IMR-90 (cell line): Measurements from ENCODE around the gene PRMT7. TPM values are rescaled to one million over a fixed set of nuclear protein-coding genes. Genes with fewer than 3 reads are reported as not detected.

Experiments used
- ATAC-seq: fragments of 200-7000 bp; cut with Tn5 transposase; 2 replicates; pipeline ENCODE4 v1.9.1; 2020; ENCODE audit warnings: low read depth, mild to moderate bottlenecking, moderate library complexity
- BruUV-seq: library from RNA; stranded (reverse); fragments of 400-500 nt; replicated peaks from 2 replicates; lab custom pipeline; 2021; lab: Mats Ljungman, UMichigan
- CTCF ChIA-PET: fragments of 300-600 bp; formaldehyde crosslinking; extraction: SDS; loops from one replicate; lab custom pipeline; 2021; ENCODE audit warnings: antibody characterized with exemption; lab: Yijun Ruan, JAX
- POLR2A ChIA-PET: fragments of 300-600 bp; sonication (Branson Sonifier 250); formaldehyde crosslinking; loops from one replicate; lab custom pipeline; 2022; ENCODE audit warnings: antibody characterized with exemption; ENCODE audit not compliant: unreplicated experiment; lab: Charles Lee
- DNase-seq: peaks from one replicate; pipeline ENCODE4 v3.0.0; 2013
- H2AFZ ChIP-seq: replicated peaks from 2 replicates; pipeline ENCODE3; 2013; ENCODE audit warnings: low read length, mild to moderate bottlenecking; ENCODE audit not compliant: poor library complexity
- H2AK5ac ChIP-seq: 2 replicates; pipeline ENCODE4 v1.6.1; 2013; ENCODE audit warnings: low read depth, low read length, inconsistent platforms
- H2AK9ac ChIP-seq: replicated peaks from 2 replicates; pipeline ENCODE3; 2013; ENCODE audit warnings: mild to moderate bottlenecking, low read depth, low read length, moderate library complexity; ENCODE audit not compliant: poor library complexity
- H2BK120ac ChIP-seq: 2 replicates; pipeline ENCODE4 v1.6.1; 2013; ENCODE audit warnings: low read depth, low read length, inconsistent platforms
- H2BK15ac ChIP-seq: 3 replicates; pipeline ENCODE4 v1.6.1; 2013; ENCODE audit warnings: low read depth, low read length, inconsistent platforms
- H2BK20ac ChIP-seq: 2 replicates; pipeline ENCODE4 v1.6.1; 2013; ENCODE audit warnings: low read depth, mild to moderate bottlenecking, inconsistent platforms, low read length, moderate library complexity
- H2BK5ac ChIP-seq: 2 replicates; pipeline ENCODE4 v1.6.1; 2013; ENCODE audit warnings: mild to moderate bottlenecking, low read depth, low read length, inconsistent platforms; ENCODE audit not compliant: poor library complexity, severe bottlenecking
- H3K14ac ChIP-seq: replicated peaks from 2 replicates; pipeline ENCODE4 v1.6.1; 2013; ENCODE audit warnings: low read depth, low read length, inconsistent platforms
- H3K18ac ChIP-seq: 2 replicates; pipeline ENCODE4 v1.6.1; 2013; ENCODE audit warnings: low read depth, low read length, control low read depth
- H3K23ac ChIP-seq: 2 replicates; pipeline ENCODE4 v1.6.1; 2013; ENCODE audit warnings: low read depth, low read length, inconsistent platforms
- H3K27ac ChIP-seq: 2 replicates; pipeline ENCODE4 v1.5.1; 2013; ENCODE audit warnings: mild to moderate bottlenecking, control low read depth, low read length; ENCODE audit not compliant: insufficient read depth
- H3K27me3 ChIP-seq: 2 replicates; pipeline ENCODE4 v1.6.1; 2013; ENCODE audit warnings: low read length; ENCODE audit not compliant: control insufficient read depth, insufficient read depth
- H3K36me3 ChIP-seq: 2 replicates; pipeline ENCODE4 v1.6.1; 2013; ENCODE audit warnings: low read length, mixed read lengths; ENCODE audit not compliant: control insufficient read depth, insufficient read depth
- H3K4ac ChIP-seq: 2 replicates; pipeline ENCODE4 v1.6.1; 2013; ENCODE audit warnings: low read depth, low read length, inconsistent platforms
- H3K4me1 ChIP-seq: 2 replicates; pipeline ENCODE4 v1.6.1; 2013; ENCODE audit warnings: low read length, mixed read lengths; ENCODE audit not compliant: control insufficient read depth, insufficient read depth
- H3K4me2 ChIP-seq: 2 replicates; pipeline ENCODE4 v1.6.1; 2013; ENCODE audit warnings: low read depth, mild to moderate bottlenecking, control low read depth, low read length, moderate library complexity
- H3K4me3 ChIP-seq: 2 replicates; pipeline ENCODE4 v1.5.1; 2013; ENCODE audit warnings: low read depth, mild to moderate bottlenecking, control low read depth, low read length, moderate library complexity; ENCODE audit not compliant: insufficient read depth
- H3K56ac ChIP-seq: 2 replicates; pipeline ENCODE4 v1.6.1; 2013; ENCODE audit warnings: low read length, inconsistent platforms; ENCODE audit not compliant: insufficient read depth; ENCODE audit errors: extremely low read depth
- H3K79me1 ChIP-seq, 2 experiments: 2 replicates each; pipeline ENCODE4 v1.6.1; 2013; ENCODE audit warnings: low read length in 2 of 2, inconsistent platforms in 1 of 2, low read depth in 1 of 2
- H3K9ac ChIP-seq: 2 replicates; pipeline ENCODE4 v1.6.1; 2013; ENCODE audit warnings: low read depth, low read length, control low read depth
- H3K9me1 ChIP-seq: 2 replicates; pipeline ENCODE4 v1.6.1; 2013; ENCODE audit warnings: low read length, inconsistent platforms; ENCODE audit not compliant: insufficient read depth
- H3K9me3 ChIP-seq: 2 replicates; pipeline ENCODE4 v1.6.1; 2013; ENCODE audit warnings: low read length; ENCODE audit not compliant: control insufficient read depth, insufficient read depth
- H4K20me1 ChIP-seq: 2 replicates; pipeline ENCODE4 v1.6.1; 2013; ENCODE audit warnings: low read length, inconsistent platforms; ENCODE audit not compliant: insufficient read depth
- H4K5ac ChIP-seq: 2 replicates; pipeline ENCODE4 v1.6.1; 2013; ENCODE audit warnings: mild to moderate bottlenecking, low read depth, low read length, control low read depth
- H4K8ac ChIP-seq, 2 experiments: 2 replicates each; pipeline ENCODE4 v1.6.1; 2013; ENCODE audit warnings: low read depth in 2 of 2, low read length in 2 of 2, control low read depth in 1 of 2, inconsistent platforms in 1 of 2
- H4K91ac ChIP-seq: 2 replicates; pipeline ENCODE4 v1.6.1; 2013; ENCODE audit warnings: low read depth, low read length, inconsistent platforms; ENCODE audit not compliant: insufficient read depth
- CTCF ChIP-seq: conservative IDR thresholded peaks from 2 replicates; pipeline ENCODE4 v1.5.1; 2012; ENCODE audit warnings: mild to moderate bottlenecking, low read depth, low read length, improper control_type of control experiment
- FOS ChIP-seq: fragments of 150-350 bp; IDR thresholded peaks from 2 replicates; pipeline ENCODE4 v1.6.1; 2016; ENCODE audit warnings: low read depth, low read length
- NFE2L2 ChIP-seq: fragments of 150-350 bp; IDR thresholded peaks from 2 replicates; pipeline ENCODE4 v1.6.1; 2016; ENCODE audit warnings: low read depth, mild to moderate bottlenecking, low read length
- WGBS, 2 experiments: methylation state at CpG; one replicate each; pipeline versions ENCODE4 v1.1.5 to v1.1.7; 2013; ENCODE audit warnings: missing lambda C conversion rate in 2 of 2; ENCODE audit not compliant: insufficient read length in 1 of 2; ENCODE audit errors: extremely low coverage in 2 of 2; 5-methylcytosine and 5-hydroxymethylcytosine counted together
- dilution Hi-C: fragments of 300-500 bp; cut with HindIII; formaldehyde crosslinking; loops from one replicate; pipeline ENCODE4 v1.14.3; 2018; ENCODE audit warnings: low sequenced_read_pairs; ENCODE audit not compliant: unreplicated experiment
- in situ Hi-C: fragments of 300-500 bp; cut with MboI; formaldehyde crosslinking; loops from 3 replicates; pipeline ENCODE4 v1.14.3; 2019; ENCODE audit warnings: low sequenced_read_pairs, inconsistent platforms, mixed read lengths
- intact Hi-C: fragments of 100-400 bp; cut with micrococcal nuclease; formaldehyde crosslinking; loops from 2 replicates; pipeline ENCODE4 v1.10.0; 2022
- polyA plus RNA-seq, 3 experiments: library from polyadenylated mRNA; depleted of rRNA; stranded (reverse); fragments of >200 nt; gene quantifications; 2 replicates each; pipeline ENCODE4 v1.2.3, GENCODE V29; 2012; ENCODE audit warnings: low replicate concordance in 1 of 3
- total RNA-seq: library from RNA; depleted of rRNA; stranded (reverse); fragments of >200 nt; gene quantifications from 2 replicates; pipeline ENCODE4 v1.2.3, GENCODE V29; 2012

Gene PRMT7
- total and polyA plus RNA-seq, 2 of the 4 experiments (the other 2 are of a cell fraction): 63.1 to 68.6 TPM

GRCh38 chr16:68309799-68310198 lies 1.0 kb upstream of the PRMT7 start:
- POLR2A ChIA-PET: no interaction called here
- Histone ChIP-seq H3K4ac (peak overlapping the region; percentile 84), H3K23ac (peak overlapping the region; percentile 87; the same call in 1 of the 2 replicates), H2AFZ (no peak overlapping the region), H3K18ac (no peak overlapping the region), H3K36me3 (peaks cover 17% of the 10 kb centered on the region), H4K20me1 (peaks cover 11% of the 10 kb centered on the region; the same call in 1 of the 2 replicates), H3K9me1 (no peaks in the 10 kb centered on the region; the same call in 1 of the 2 replicates), H4K8ac (peak overlapping the region; percentile 51 to 67; a peak in 2 of 4 replicates), H3K4me3 (peak overlapping the region; percentile 97), H2BK15ac (no peak overlapping the region), H4K5ac (no peak overlapping the region; the same call in 1 of the 2 replicates), H3K4me2 (peak overlapping the region; percentile 98), H2BK20ac (no peak overlapping the region), H3K27ac (peak overlapping the region; percentile 89), H4K91ac (no peak overlapping the region), H3K14ac (peak overlapping the region; percentile 42), H3K4me1 (peaks cover 9% of the 10 kb centered on the region), H3K79me1 (peaks cover 26 to 71% of the 10 kb centered on the region in 2 experiments), H2AK9ac (peak overlapping the region; percentile 98), H3K27me3 (no peaks in the 10 kb centered on the region), H2AK5ac (peak overlapping the region; percentile 11; the same call in 1 of the 2 replicates), H3K56ac (no peak overlapping the region), H2BK120ac (no peak overlapping the region), H3K9ac (peak overlapping the region; percentile 85), H3K9me3 (no peaks in the 10 kb centered on the region), H2BK5ac (peak overlapping the region; percentile 18)
- in situ Hi-C loops (no loop called here), intact Hi-C loops (loop anchor here (2.0 to 5.0 kb wide), 2 partner anchors 19 to 42 kb away; no protein-coding TSS in a partner anchor), dilution Hi-C loops (no loop called here)
- CTCF ChIA-PET: no interaction called here
- DNase-seq (no peak), ATAC-seq (no peak)
- no TSS peak for BruUV-seq
- WGBS, 2 experiments: 68% methylated on average over 4 of the region's 6 CpGs; no CpG with 5 or more reads in 1 of the 2 experiments
- no peak for TF ChIP-seq CTCF
- TF ChIP-seq NFE2L2: no peak
- TF ChIP-seq FOS: no peak
